ENCODE data around the gene SURF2.

The SURF2 gene

GRCh38 chr9:133335924-133336811, 20.2 kb upstream of the SURF2 start, which contains the start of gene SURF6:
Gene SURF6 (minus strand): TSS chr9:133336188. CDS start chr9:133336132, 56 bp downstream.
- DNase-seq (ENCODE audit: low spot score): peak; percentile 95

DNA sequence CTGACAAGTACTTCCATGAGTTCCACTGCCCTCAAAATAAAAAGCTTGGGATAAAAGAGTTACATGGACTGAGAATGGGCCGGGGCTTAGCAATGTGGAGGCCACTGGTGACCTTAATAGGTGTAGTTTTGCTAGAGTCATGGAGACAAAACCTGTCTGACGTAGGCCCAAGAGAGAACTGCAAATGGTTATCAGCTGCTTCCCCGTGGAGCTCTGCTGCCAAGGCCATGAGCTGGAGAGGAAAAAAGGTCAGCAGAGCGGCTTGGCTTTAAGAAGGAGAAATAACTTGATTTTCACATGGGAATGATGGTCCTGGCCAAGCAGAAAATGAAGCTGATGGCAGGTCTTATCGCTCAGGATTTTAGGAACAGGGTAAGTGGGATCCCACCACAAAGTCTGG, 16.7 kb upstream of the SURF2 start:
- DNase-seq (ENCODE audit: low spot score): no peak

DNA sequence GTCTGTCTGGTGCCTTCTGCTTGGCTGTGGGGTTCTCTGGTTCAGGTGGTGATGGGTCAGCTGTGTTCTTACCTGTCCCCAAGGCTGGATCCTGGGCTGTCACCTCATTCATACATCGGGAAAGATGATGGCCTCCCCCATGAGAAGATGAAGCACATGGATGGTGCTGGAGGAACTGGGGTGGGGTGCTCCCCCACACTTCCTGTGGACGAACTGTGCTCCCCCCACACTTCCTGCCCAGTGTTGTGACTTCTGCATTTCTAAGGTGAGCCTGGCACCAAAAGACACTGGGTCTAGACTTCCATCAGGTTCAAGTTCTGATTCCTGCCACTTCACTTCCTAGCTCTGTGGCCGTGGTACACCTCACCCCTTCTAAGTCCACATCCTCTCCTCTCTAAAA, 16.1 kb upstream of the SURF2 start:
- no peak for DNase-seq (ENCODE audit: low spot score)

- no peak for DNase-seq (ENCODE audit: low spot score)
These were observed 15.4 kb upstream of the SURF2 start for GRCh38 chr9:133340916-133341315.

- DNase-seq (ENCODE audit: low spot score): no peak
These were observed 14.8 kb upstream of the SURF2 start for GRCh38 chr9:133341369-133342068.

- DNase-seq (ENCODE audit: low spot score): no peak
These were observed 14.3 kb upstream of the SURF2 start for GRCh38 chr9:133342069-133342406.

DNA sequence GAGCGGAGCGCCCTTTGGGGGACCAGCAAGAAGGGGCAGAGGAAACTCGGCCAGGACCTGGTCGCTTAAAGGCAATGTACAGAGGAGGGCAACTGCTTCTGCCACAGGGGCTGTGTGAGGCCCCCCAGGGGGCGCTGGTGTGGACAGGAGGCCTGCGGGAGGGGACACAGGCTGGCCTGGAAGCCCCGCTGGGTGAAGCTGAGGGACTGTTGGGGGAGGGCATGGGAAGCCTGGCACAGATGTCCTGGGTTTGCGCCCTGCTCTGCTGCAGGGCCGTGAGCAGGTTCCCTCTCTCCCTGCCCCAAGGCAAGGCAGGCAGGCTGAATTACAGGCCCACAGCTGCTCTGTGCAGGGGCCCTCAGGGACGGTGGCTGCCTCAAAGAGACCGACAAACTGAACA, 13.8 kb upstream of the SURF2 start:
- DNase-seq (ENCODE audit: low spot score): no peak

- no peak for DNase-seq (ENCODE audit: low spot score)
These were observed 12.3 kb upstream of the SURF2 start for GRCh38 chr9:133344071-133344470.

GRCh38 chr9:133344979-133345378, 11.4 kb upstream of the SURF2 start:
- no peak for DNase-seq (ENCODE audit: low spot score)

- no peak for DNase-seq (ENCODE audit: low spot score)
These were observed 10.8 kb upstream of the SURF2 start for GRCh38 chr9:133345596-133345995.

DNA sequence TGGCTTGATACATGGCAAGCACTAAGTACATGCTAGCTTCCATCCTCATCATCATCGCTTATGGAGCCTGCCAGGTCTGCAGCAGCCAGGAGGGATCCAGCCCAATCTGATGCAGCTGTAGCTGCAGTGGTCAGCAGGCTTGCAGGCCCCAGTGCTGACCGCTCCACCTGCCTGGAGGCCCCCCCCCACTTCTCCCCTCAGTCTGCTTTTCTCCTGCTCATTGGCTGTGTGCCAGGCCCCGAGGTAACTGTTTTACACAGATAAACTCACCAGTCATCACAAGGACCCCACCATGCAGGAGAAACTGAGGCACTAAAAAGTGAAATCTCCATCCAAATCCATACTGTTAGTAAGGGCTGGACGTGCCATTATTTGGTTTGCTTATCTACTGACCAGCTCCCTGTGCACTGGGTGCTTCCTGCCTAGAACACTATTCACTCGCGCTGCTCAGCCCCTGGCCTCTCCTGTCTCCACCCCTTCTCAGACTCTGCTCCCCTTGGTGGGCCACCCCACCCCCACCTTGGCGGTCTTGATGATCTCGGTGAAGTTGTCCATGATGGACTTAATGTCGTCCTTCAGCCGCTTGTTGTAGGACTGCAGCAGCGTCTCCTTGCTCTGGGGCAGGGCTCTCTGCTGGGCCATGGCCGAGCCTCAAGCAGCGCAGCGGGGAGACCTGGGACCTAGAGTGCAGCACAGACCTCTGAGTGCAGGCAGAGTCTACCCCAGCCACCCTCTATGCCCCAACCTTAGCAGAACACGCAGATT, 10.1 kb upstream of the SURF2 start:
- DNase-seq (ENCODE audit: low spot score): no peak

DNA sequence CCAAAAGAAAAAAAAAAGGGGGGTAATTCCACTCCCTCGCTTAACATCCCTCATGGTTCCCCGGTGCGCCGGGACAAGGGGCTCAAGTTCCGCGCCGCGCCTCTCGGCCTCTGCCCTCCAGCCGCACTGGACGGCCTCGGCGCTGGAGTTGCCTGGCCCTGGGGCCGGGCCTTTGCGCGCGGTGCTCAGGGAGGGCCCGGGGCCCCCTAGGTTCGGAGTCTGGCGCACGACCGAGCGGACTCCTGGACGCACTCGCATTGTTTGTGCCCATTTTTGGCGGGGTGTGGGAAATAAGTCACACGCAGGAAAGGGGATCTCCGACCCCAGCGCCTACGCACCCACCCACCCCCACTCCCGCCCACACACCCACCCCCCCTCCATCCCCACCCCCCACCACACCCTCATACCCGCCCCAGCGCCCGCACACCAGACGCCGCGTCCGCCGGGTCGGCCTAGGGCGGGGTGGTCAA, 8.8 kb upstream of the SURF2 start:
- no peak for DNase-seq (ENCODE audit: low spot score)

DNA sequence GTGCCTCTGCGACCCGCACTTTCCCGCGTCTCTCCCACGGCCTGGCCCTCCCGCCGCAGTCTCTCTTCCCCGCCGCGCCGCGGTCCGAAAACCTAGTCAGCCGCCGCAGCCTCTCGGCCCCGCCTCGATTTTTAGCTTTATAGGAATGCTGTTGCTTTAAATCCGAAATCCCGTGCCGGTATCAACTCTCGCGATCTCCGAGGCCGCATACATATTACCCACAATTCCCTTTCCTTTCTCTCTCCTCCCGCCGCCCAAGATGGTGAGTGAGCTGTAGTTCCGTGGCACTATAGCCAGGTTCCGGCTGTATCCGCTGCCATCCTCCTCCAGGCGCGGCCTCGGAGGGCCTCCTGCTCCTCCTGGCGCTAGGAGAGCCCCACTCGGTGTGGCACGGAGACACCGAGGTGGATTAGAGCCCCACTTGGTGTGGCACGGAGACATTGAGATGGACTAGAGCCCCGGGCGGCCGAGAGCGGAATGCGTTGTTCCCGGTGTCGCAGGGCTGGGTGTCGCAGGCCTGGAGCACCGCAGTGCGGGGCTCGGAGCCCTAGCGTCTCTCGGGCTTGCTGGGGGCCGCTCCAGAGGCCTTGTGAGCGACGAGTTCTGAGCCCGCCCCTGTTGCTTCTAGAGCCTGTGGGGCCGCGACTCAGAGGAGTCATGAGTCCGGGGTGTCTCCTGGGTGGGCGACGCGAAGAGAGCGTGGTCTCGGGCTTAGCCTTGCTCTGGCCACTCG, 8.2 kb upstream of the SURF2 start, which contains the start of the genes MED22 and RPL7A:
MED22 (minus strand) TSS at position 147 of the 733 bp plus-strand sequence. CDS start 1,469 bp downstream, outside the sequence.
RPL7A (plus strand) TSS at position 234 of the 733 bp plus-strand sequence; CDS start at position 260, 26 bp downstream.
- peak; percentile 95 for DNase-seq (ENCODE audit: low spot score)

DNA sequence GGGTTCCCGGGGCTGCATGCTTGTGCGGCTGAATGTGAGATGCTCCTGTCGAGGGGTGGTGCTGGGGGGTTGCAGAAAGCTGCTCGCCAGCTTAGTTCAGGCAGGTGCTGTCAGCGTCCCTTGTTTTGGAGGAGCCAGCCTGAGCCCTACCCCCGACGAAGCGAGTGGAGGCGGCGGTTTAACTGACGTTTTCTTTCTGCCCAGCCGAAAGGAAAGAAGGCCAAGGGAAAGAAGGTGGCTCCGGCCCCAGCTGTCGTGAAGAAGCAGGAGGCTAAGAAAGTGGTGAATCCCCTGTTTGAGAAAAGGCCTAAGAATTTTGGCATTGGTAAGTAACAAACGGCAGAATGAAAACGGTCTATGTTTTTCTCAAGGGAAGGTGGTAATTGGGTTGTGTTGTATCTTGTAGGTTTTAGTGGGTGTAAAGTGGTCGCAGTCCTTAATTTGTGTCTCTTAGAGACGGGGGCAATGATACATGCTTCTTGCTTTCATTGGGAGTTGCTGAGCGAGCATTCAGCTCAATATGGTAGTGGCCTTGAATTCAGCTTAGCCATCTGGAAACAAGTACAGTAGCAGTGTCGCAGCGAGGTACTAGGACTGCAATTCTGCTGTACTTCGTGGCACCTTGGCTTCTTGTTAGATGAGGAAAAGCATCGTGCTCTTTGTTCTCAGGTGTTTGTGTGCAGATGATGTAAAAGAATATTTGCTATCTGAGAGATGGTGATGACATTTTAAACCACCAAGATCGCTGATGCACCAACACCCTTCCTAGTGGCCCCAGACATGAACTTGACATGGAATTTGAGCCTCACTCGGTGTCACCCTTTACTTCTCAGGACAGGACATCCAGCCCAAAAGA, 7.4 kb upstream of the SURF2 start:
- DNase-seq (ENCODE audit: low spot score): no peak

DNA sequence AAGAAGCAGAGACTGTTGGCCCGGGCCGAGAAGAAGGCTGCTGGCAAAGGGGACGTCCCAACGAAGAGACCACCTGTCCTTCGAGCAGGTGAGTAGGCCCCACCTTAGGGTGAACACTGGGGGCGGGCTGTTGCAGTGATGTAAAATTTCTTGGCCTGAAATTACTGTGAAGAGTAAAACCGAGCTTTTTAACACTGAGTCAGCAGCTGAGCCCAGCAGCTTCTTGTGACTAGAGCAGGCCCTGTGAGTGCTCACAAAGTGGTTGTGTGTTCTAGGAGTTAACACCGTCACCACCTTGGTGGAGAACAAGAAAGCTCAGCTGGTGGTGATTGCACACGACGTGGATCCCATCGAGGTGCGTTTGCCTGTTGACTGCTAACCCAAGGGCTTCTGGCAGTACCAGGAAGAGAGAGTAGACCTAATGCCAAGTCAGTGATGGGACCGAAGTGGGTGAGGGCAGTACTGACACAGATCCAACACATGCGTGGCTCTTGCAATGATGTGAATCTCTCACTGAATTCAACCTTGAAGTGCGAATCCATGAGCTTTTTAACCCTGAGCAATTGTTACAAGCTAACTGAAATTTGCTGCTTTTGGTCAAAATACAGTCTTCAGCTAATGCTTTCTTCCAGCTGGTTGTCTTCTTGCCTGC, 6.3 kb upstream of the SURF2 start:
- DNase-seq (ENCODE audit: low spot score): no peak

DNA sequence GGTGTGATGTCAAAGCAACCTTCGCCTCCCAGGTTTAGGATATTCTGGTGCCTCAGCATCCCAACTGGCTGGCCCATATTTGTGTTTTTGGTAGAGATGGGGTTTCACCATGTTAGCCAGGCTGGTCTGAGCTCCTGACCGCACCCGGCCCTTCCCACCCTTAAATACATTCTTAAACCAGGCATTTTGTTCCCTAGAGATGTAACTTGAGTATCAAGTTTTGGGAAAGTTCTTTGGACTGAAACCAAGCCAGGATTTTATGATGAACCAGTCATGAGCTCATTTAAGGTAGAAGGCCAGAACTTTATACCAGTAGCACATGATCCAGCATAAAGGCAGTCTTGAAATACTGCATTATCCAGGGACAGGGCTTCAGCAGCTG, 4.8 kb upstream of the SURF2 start:
- DNase-seq (ENCODE audit: low spot score): no peak

DNA sequence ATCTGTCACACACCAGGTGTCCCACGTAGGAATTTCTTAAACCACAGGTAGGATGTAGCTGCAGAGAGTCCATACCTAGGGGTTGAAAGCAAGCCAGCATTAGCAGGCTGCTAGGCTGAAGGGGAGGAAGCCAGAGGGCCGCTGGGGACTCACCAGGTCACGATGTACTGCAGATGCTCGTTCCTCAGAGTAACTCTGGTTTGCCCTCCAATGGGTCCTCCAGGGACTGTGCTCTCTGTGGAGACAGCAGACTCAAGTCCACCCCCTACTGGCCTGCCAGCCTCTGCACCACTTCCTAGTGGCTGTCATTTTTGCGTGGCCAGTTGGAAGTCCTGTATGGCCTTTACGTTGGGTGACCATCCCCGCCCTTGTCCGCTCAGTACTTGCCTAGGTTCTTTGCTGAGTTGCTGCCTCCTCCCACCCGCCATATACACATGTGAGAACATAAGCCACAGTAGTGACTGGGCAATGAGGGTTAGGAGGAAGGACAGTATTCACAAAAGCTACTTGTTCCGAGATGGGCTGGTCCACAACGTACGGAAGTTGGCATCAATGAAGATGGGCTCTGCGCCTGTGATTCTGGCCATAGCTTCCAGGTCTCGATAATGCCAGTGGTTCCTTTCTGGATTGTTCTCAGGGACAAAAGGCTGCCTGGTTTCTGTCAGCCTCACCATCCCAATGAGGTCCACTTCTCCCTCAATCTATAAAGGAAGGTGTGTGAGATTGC, 4.3 kb upstream of the SURF2 start:
- DNase-seq (ENCODE audit: low spot score): peak; percentile 68

GRCh38 chr9:133352635-133353340, 3.6 kb upstream of the SURF2 start:
- no peak for DNase-seq (ENCODE audit: low spot score)

- DNase-seq (ENCODE audit: low spot score): no peak
These were observed 2.8 kb upstream of the SURF2 start for GRCh38 chr9:133353548-133353947.

Measured in activated CD4-positive, alpha-beta T cell treated with anti-CD3 and anti-CD28 coated beads, Interleukin-2, Interleukin-4, amounts not matched to agents 100 ng/mL and 50 ng/mL, durations not matched to agents 16 hours and 8 hours (primary cell).